ENCODE measurements around the gene TMEM225.

GRCh38 chr11:123892031-123892430 is 6.6 kb upstream of the TMEM225 start:
- TF ChIP-seq POLR2A (IDR thresholded peaks at IDR 0.05; ENCODE audit: low read depth, low read length): no peak
- no peak for TF ChIP-seq PAX5 (IDR thresholded peaks at IDR 0.05; ENCODE audit: insufficient read depth, low read length, severe bottlenecking)

Measured in GM12891 (cell line).